Stimulated activated CD4-positive, alpha-beta T cell treated with anti-CD3 and anti-CD28 coated beads, Interleukin-2, amount 100 ng/mL, for 48 hours (primary cell): ENCODE data around the gene C11orf68.
"Not testable (repeated sequence)": the region's sequence is repeated elsewhere in the genome, so short reads cannot be mapped to it uniquely, and the experiment has no call there.

Experiments used
- DNase-seq, 2 donors: peaks; one replicate each; pipeline ENCODE4 v3.0.0-alpha.2; 2020

C11orf68 gene

GRCh38 chr11:65918211-65919140, at the start of gene C11orf68:
TSS of gene C11orf68 (minus strand) at chr11:65919062. CDS start at chr11:65919031, 31 bp downstream.
- no peak for DNase-seq

- no peak for DNase-seq
Observed at GRCh38 chr11:65967329-65967934, 48.6 kb upstream of the C11orf68 start.

- DNase-seq = no peak
Observed at GRCh38 chr11:65965986-65966762, 47.3 kb upstream of the C11orf68 start.

- DNase-seq = no peak
Observed at GRCh38 chr11:65964906-65965305, 46.0 kb upstream of the C11orf68 start.

GRCh38 chr11:65962141-65962564, 43.3 kb upstream of the C11orf68 start:
- no peak for DNase-seq

- peak; percentile 89 to 92 for DNase-seq
Observed at GRCh38 chr11:65961267-65962140, 42.6 kb upstream of the C11orf68 start, which contains the start of gene SART1. TSS of gene SART1 (plus strand) at chr11:65961734. CDS start at chr11:65961781, 47 bp downstream.

- no peak for DNase-seq
Observed at GRCh38 chr11:65960824-65961266, 42.0 kb upstream of the C11orf68 start.

GRCh38 chr11:65958774-65959420, 40.0 kb upstream of the C11orf68 start:
- DNase-seq = no peak

GRCh38 chr11:65958291-65958690, 39.4 kb upstream of the C11orf68 start:
- no peak for DNase-seq

GRCh38 chr11:65954771-65955170, 35.9 kb upstream of the C11orf68 start:
- DNase-seq = no peak

GRCh38 chr11:65953471-65953870, 34.6 kb upstream of the C11orf68 start:
- DNase-seq = no peak

GRCh38 chr11:65952052-65952521, 33.2 kb upstream of the C11orf68 start:
- no peak for DNase-seq

GRCh38 chr11:65951641-65952040, 32.8 kb upstream of the C11orf68 start:
- DNase-seq = not testable (repeated sequence)

- DNase-seq = not testable (repeated sequence)
Observed at GRCh38 chr11:65950711-65951110, 31.8 kb upstream of the C11orf68 start.

GRCh38 chr11:65947603-65948125, 28.8 kb upstream of the C11orf68 start:
- no peak for DNase-seq

GRCh38 chr11:65947133-65947532, 28.3 kb upstream of the C11orf68 start:
- DNase-seq = no peak

- DNase-seq = no peak
Observed at GRCh38 chr11:65946655-65947054, 27.8 kb upstream of the C11orf68 start.

GRCh38 chr11:65945941-65946558, 27.2 kb upstream of the C11orf68 start:
- no peak for DNase-seq

GRCh38 chr11:65945430-65945911, 26.6 kb upstream of the C11orf68 start, which contains the start of gene TSGA10IP:
TSS of gene TSGA10IP (plus strand) at chr11:65945480. CDS start at chr11:65945676, 196 bp downstream.
- DNase-seq = no peak

GRCh38 chr11:65944767-65945166, 25.9 kb upstream of the C11orf68 start:
- no peak for DNase-seq
